Calu3 (cell line): ENCODE results near the gene DNMT3B. TPM values are rescaled to one million over a fixed set of nuclear protein-coding genes. Genes with fewer than 3 reads are reported as not detected.
A peak's percentile ranks its signal among the peaks of the same experiment; 100 is the strongest.

ENCODE experiments used
- BruUV-seq: library from RNA; stranded (reverse); fragments of 400-500 nt; replicated peaks from 2 replicates; lab custom pipeline; 2021; lab: Mats Ljungman, UMichigan
- CTCF ChIA-PET: fragments of 300-600 bp; sonication (Branson Sonifier 250); formaldehyde crosslinking; loops from one replicate; lab custom pipeline; 2022; ENCODE audit warnings: antibody characterized with exemption; lab: Charles Lee
- DNase-seq: peaks from one replicate; pipeline ENCODE4 v3.0.0; 2022
- H3K27ac Mint-ChIP-seq: one replicate; pipeline ENCODE4 v1.8.0; 2022; ENCODE audit warnings: mixed read lengths; ENCODE audit not compliant: unreplicated experiment
- H3K27me3 Mint-ChIP-seq: one replicate; pipeline ENCODE4 v1.8.0; 2022; ENCODE audit warnings: mixed read lengths; ENCODE audit not compliant: unreplicated experiment
- H3K36me3 Mint-ChIP-seq: one replicate; pipeline ENCODE4 v1.8.0; 2022; ENCODE audit warnings: mild to moderate bottlenecking, moderate library complexity, mixed read lengths; ENCODE audit not compliant: insufficient read depth, unreplicated experiment
- H3K4me1 Mint-ChIP-seq: one replicate; pipeline ENCODE4 v1.8.0; 2022; ENCODE audit warnings: mild to moderate bottlenecking, low read depth, mixed read lengths; ENCODE audit not compliant: unreplicated experiment
- H3K4me3 Mint-ChIP-seq: one replicate; pipeline ENCODE4 v1.8.0; 2022; ENCODE audit warnings: mild to moderate bottlenecking, low read depth, moderate library complexity, mixed read lengths; ENCODE audit not compliant: unreplicated experiment
- H3K9me3 Mint-ChIP-seq: one replicate; pipeline ENCODE4 v1.8.0; 2022; ENCODE audit warnings: low read depth, mixed read lengths; ENCODE audit not compliant: unreplicated experiment
- intact Hi-C: fragments of 100-400 bp; cut with micrococcal nuclease; formaldehyde crosslinking; loops from one replicate; pipeline ENCODE4 v1.10.0; 2022; ENCODE audit not compliant: unreplicated experiment
- total RNA-seq: library from RNA; stranded (reverse); gene quantifications from 2 replicates; pipeline ENCODE4 v1.2.3, GENCODE V29; 2022
- TF ChIP-seq, protein P1 (sequence below): fragments of 200-600 bp; IDR thresholded peaks from one replicate; pipeline ENCODE4 v1.8.0; 2022; ENCODE audit warnings: antibody characterized with exemption; ENCODE audit not compliant: unreplicated experiment

DNMT3B gene
- total RNA-seq, 1 experiment from 2014 or later: 10.8 TPM

DNA sequence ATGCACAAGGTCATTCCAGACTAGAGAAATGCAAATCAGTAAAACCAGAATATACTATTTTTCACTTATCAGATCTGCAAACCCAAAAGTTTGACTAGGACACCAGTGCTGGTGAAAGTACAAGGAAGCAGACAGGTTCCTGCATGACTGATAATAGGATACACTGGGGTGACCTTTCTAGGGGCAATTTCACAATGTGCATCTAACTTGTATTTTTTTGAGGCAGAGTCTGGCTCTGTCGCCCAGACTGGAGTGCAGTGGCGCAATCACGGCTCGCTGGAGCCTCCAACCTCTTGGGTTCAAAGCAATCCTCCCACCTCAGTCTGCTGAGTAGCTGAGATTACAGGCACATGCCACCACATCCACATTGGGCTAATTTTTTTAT is 30.3 kb upstream of the DNMT3B start:
- Mint-ChIP-seq H3K4me3 (peak overlapping the region; percentile 45), H3K27me3 (no peaks in the 10 kb centered on the region), H3K27ac (peak overlapping the region; percentile 86), H3K4me1 (peaks cover 27% of the 10 kb centered on the region), H3K9me3 (no peaks in the 10 kb centered on the region), H3K36me3 (peaks cover 15% of the 10 kb centered on the region)
- CTCF ChIA-PET: interaction anchor here (1.5 to 1.6 kb wide), 3 partner anchors 11 to 46 kb away, joined by 7 to 11 read pairs (median 8); partner anchors contain the start of gene COMMD7
- DNase-seq: peak; percentile 35
- no TSS peak for BruUV-seq
- TF ChIP-seq, protein P1, sequence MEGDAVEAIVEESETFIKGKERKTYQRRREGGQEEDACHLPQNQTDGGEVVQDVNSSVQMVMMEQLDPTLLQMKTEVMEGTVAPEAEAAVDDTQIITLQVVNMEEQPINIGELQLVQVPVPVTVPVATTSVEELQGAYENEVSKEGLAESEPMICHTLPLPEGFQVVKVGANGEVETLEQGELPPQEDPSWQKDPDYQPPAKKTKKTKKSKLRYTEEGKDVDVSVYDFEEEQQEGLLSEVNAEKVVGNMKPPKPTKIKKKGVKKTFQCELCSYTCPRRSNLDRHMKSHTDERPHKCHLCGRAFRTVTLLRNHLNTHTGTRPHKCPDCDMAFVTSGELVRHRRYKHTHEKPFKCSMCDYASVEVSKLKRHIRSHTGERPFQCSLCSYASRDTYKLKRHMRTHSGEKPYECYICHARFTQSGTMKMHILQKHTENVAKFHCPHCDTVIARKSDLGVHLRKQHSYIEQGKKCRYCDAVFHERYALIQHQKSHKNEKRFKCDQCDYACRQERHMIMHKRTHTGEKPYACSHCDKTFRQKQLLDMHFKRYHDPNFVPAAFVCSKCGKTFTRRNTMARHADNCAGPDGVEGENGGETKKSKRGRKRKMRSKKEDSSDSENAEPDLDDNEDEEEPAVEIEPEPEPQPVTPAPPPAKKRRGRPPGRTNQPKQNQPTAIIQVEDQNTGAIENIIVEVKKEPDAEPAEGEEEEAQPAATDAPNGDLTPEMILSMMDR: no peak
- intact Hi-C loops: loop anchor here (2.0 to 5.0 kb wide), 2 partner anchors 31 to 45 kb away; partner anchors contain the start of gene DNMT3B

DNA sequence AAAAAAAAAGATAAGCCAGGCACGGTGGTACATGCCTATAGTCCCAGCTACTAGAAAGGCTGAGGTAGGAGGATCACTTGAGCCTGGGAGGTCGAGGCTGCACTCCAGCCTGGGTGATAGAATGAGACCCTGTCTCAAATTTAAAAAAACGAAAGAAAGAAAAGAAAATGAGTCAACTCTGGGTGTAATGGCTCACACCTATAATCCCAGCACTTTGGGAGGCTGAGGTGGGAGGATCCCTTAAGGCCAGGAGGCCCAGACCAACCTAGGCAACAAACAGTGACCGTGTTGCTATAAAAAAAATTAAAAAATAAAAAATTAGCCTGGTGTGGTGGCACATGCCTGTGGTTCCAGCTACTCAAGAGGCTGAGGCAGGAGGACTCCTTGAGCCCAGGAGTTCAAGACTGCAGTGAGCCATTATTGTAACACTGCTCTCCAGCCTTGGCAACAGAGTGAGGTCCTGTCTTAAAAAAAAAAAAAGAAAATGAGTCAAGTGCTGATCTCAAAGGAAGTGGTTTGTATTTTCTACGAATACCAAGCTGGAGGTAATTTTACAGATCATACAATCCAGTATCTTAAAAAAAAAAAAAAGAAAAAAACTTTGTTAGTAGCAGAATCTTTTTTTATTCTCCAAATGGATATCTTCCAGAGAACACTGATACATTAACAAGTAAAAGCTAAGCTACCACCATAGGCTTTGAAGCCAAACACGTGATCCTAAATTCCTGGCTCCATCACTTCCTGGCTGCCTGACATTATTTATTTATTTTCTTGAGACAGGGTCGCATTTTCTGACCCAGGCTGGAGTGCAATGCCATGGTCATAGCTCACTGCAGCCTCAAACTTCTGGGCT is 24.6 kb upstream of the DNMT3B start:
- Mint-ChIP-seq H3K4me1 (peaks cover 8% of the 10 kb centered on the region), H3K36me3 (peaks cover 7% of the 10 kb centered on the region), H3K9me3 (no peaks in the 10 kb centered on the region), H3K4me3 (no peak overlapping the region), H3K27ac (no peak overlapping the region), H3K27me3 (no peaks in the 10 kb centered on the region)
- TF ChIP-seq, protein P1: no peak
- intact Hi-C loops: no loop called here
- no peak for DNase-seq
- no TSS peak for BruUV-seq
- CTCF ChIA-PET: interaction anchor here (0.6 to 0.7 kb wide), 3 partner anchors 10 to 145 kb away, joined by 3 to 9 read pairs (median 4); no protein-coding TSS in a partner anchor

DNA sequence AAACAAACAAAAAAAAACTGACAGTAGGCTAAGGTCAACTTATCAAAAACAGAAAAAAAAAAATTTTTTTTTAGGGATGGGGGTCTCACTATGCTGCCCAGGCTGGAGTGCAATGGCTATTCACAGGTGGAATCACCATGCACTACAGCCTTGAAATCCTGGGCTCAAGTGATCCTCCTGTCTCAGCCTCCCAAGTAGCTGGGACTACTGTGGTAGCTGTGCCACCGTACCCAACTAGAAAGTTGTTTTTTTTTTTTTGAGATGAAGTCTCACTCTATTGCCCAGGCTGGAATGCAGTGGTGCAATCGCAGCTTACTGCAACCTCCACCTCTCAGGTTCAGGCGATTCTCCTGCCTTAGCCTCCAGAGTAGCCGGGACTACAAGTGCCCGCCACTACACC is 21.0 kb upstream of the DNMT3B start:
- no TSS peak for BruUV-seq
- no peak overlapping the region for H3K27ac Mint-ChIP-seq
- DNase-seq: no peak
- intact Hi-C loops: no loop called here
- CTCF ChIA-PET: interaction anchor here (0.6 to 2.6 kb wide), 3 partner anchors 10 to 1184 kb away, joined by 3 to 11 read pairs (median 8); no protein-coding TSS in a partner anchor
- TF ChIP-seq, protein P1: no peak
- H3K4me3 Mint-ChIP-seq: no peak overlapping the region
- peaks cover 23% of the 10 kb centered on the region for H3K4me1 Mint-ChIP-seq
- no peaks in the 10 kb centered on the region for H3K9me3 Mint-ChIP-seq
- H3K36me3 Mint-ChIP-seq: peaks cover 27% of the 10 kb centered on the region
- no peaks in the 10 kb centered on the region for H3K27me3 Mint-ChIP-seq

DNA sequence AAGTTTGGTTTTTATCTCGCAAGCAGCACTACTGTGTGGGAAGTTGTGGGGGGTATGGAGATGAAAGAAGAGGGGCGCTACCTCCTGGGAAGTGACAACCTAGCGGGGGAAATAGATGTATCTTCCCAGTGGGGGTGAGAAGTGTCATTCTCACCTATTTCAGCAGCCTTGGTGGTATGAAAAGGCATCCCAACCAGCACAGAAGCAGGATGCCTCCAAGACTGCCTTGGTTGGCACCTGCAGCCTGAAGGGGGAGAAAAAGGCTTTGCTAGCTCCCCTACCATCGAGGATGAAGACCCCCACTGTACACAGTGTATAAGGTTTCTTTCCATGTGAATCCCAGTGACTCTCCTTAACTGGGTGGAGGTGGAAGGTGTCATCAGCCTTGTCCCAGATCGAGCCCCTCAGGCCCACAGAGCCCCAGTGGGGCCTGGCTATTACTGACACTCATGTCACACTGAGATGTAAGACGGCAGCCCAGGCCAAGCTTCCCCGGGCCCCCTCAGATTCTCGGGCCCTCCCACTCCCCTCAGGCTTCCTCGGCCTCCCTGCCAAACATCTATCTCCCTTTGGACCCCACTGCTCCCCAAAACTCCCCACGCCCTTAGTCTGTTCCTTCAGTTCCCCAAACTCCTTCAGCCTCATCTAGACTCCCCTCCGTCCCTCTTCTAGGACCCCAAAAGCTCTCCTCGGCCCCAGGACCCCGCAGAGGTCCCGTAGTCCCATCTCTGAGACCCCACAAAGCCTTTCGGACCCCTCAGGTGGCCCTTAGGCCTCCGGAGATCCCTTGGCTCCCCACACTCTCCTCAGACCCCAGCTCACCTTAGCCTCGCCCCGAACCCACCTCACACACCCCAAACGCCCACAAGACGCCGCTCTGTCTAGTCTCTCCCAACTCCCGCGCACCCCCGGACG is 19.6 kb upstream of the DNMT3B start:
- Mint-ChIP-seq H3K4me3 (peak overlapping the region; percentile 94), H3K27me3 (no peaks in the 10 kb centered on the region), H3K9me3 (no peaks in the 10 kb centered on the region), H3K4me1 (peaks cover 23% of the 10 kb centered on the region), H3K36me3 (peaks cover 27% of the 10 kb centered on the region), H3K27ac (peak overlapping the region; percentile 81)
- DNase-seq: no peak
- TF ChIP-seq, protein P1: no peak
- BruUV-seq: no TSS peak
- intact Hi-C loops: no loop called here
- CTCF ChIA-PET: interaction anchor here (0.5 to 2.6 kb wide), 7 partner anchors 11 to 188 kb away, joined by 3 to 15 read pairs (median 5); partner anchors contain the start of gene DNMT3B
